ENCODE measurements around the gene CALU. TPM values are rescaled to one million over a fixed set of nuclear protein-coding genes. Genes with fewer than 3 reads are reported as not detected.

Gene CALU
- total RNA-seq: 10 to 100 TPM; 32.2 to 32.4 TPM

DNA sequence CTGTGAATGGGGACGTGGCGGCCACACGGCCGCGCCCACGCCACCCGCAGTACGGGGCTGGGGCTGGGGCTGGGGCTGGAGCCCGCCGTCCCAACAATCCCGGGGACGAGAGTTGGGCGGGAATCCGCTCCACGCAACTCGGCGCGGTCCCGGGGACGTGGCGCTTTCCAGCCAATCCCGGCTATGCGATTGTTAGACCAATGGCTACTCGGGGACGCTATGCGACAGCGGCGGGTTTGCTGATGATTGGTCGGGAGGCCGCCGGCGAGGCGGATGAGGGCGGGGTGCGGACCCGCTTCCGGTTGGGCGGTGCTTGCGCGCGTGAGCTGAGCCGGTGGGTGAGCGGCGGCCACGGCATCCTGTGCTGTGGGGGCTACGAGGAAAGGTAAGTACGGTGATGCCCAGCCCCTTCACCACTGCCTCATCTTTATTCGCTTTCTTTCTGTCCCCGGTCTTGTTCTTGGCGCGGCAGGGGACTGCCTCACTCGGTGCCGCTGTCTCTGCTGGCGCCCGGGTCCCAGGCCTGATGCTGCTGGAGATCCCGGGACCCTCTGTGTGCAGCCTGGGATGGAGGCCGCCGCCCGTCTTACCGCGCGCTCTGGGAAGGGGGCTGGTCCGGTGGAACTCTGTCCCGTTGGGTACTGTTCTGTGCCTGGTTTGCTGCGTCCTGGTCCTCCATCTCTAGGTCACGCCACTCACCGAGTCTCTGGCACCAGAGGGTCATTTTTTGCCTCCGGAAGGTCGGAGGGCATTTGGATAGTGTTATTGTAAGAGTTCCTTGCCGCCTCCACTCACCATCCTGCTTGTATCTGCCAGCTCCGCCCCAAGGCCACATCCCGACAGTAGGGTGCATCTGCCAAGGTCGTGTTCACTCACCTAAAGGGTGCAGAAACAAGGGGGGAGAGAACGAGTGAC, at the start of gene CALU:
Gene CALU (plus strand): TSS at position 312 of the 915 bp plus-strand sequence. CDS start 9,225 bp downstream, outside the sequence.
- peak; percentile 97 to 98 for ATAC-seq (replicated peaks in 1 of 2)
- Mint-ChIP-seq H3K27me3 (ENCODE audit: low read depth) (no peaks in the 10 kb centered on the region), H3K4me1 (ENCODE audit: low read depth) (peaks cover 47% of the 10 kb centered on the region), H3K4me3 (peak within 1 kb of the TSS; percentile 89 to 99), H3K9me3 (peaks cover 0 to 2% of the 10 kb centered on the region in 2 donors), H3K27ac (peak within 1 kb of the TSS; percentile 95), H3K36me3 (ENCODE audit: insufficient read depth in 2 of 2) (peaks cover 3 to 4% of the 10 kb centered on the region in 2 donors)
- DNase-seq: peak; percentile 97

- Mint-ChIP-seq H3K36me3 (ENCODE audit: insufficient read depth in 2 of 2) (no peaks in the 10 kb centered on the region), H3K27ac (no peak overlapping the region), H3K27me3 (ENCODE audit: low read depth) (peaks cover 13% of the 10 kb centered on the region), H3K9me3 (no peaks in the 10 kb centered on the region), H3K4me3 (no peak overlapping the region), H3K4me1 (ENCODE audit: low read depth) (no peaks in the 10 kb centered on the region)
- ATAC-seq (replicated peaks in 1 of 2) (no peak), DNase-seq (no peak)
Measured at GRCh38 chr7:128691227-128691626, 47.9 kb upstream of the CALU start.

DNA sequence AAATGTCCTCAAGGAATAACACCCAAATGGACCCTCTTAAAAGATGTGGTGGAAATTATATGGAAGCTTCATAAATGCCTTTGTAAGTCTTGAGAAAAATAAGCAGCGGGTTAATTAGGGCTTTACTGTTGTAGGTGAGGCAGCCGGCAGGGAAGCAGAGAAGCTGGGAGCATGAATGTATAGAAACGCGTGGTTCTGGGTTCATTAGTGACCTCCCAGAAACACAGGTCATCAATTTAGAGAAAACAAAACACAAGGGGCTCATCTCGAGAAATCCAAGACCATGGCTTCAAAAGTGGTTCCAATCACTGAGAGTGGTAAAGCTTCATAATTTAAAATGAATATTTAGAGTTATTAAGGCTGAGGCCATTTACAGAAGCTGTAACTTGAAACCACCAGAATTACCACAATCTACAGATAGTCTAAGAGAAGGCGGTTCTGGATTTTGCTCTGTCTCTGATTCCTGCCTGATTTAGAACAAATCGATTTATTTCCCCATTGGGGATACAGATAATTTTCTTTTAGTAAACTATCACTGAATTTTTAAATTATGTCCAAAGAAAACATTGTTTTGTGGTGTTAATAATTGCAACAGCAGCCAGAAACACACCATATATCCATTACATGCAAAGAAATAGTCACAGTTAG, 46.4 kb upstream of the CALU start:
- Mint-ChIP-seq H3K9me3 (no peaks in the 10 kb centered on the region), H3K4me1 (ENCODE audit: low read depth) (peaks cover 10% of the 10 kb centered on the region), H3K27ac (no peak overlapping the region), H3K36me3 (ENCODE audit: insufficient read depth in 2 of 2) (no peaks in the 10 kb centered on the region), H3K4me3 (no peak overlapping the region), H3K27me3 (ENCODE audit: low read depth) (peaks cover 28% of the 10 kb centered on the region)
- DNase-seq (no peak), ATAC-seq (replicated peaks in 1 of 2) (no peak)

DNA sequence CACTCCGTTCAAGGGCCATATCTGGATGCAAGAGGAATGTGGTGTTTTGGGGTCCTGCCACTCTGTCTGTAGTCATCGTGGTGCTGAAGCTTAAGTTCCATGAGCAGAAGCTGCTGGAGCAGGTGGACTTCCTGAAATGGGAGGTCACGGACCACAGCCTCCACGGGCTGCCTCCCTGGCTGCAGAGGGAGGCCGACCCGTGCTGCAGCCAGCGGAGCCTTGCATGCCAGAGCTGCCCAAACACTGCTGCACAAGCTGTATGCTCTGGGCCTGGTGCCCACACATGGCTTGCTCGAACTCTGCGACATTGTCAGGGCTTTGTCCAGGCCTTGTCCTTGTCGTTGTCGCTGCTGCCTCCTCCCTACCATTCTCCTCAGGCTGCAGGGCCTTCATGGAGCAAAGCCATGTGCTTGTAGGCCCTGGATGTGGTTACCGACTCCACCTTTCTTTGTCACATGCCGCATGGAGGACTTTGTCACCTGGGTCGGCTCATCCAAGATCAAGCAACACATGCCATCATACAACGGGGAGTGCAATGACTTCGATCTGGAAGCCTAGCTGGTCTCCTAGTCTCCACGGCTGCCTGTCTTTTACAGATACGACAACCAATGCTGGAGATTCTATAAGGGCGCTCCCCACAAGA, 45.7 kb upstream of the CALU start:
- H3K27ac Mint-ChIP-seq: no peak overlapping the region
- ATAC-seq (replicated peaks in 1 of 2) (no peak), DNase-seq (no peak)
- no peak overlapping the region for H3K4me3 Mint-ChIP-seq
- peaks cover 35% of the 10 kb centered on the region for H3K27me3 Mint-ChIP-seq (ENCODE audit: low read depth)
- H3K9me3 Mint-ChIP-seq: no peaks in the 10 kb centered on the region
- peaks cover 17% of the 10 kb centered on the region for H3K4me1 Mint-ChIP-seq (ENCODE audit: low read depth)
- H3K36me3 Mint-ChIP-seq (ENCODE audit: insufficient read depth in 2 of 2): no peaks in the 10 kb centered on the region

GRCh38 chr7:128694738-128695137, 44.4 kb upstream of the CALU start:
- ATAC-seq (replicated peaks in 1 of 2): no peak
- H3K27ac Mint-ChIP-seq: no peak overlapping the region
- no peak overlapping the region for H3K4me3 Mint-ChIP-seq
- H3K9me3 Mint-ChIP-seq: no peaks in the 10 kb centered on the region
- no peak for DNase-seq
- H3K36me3 Mint-ChIP-seq (ENCODE audit: insufficient read depth in 2 of 2): no peaks in the 10 kb centered on the region
- H3K4me1 Mint-ChIP-seq (ENCODE audit: low read depth): peaks cover 17% of the 10 kb centered on the region
- H3K27me3 Mint-ChIP-seq (ENCODE audit: low read depth): peaks cover 42% of the 10 kb centered on the region

DNA sequence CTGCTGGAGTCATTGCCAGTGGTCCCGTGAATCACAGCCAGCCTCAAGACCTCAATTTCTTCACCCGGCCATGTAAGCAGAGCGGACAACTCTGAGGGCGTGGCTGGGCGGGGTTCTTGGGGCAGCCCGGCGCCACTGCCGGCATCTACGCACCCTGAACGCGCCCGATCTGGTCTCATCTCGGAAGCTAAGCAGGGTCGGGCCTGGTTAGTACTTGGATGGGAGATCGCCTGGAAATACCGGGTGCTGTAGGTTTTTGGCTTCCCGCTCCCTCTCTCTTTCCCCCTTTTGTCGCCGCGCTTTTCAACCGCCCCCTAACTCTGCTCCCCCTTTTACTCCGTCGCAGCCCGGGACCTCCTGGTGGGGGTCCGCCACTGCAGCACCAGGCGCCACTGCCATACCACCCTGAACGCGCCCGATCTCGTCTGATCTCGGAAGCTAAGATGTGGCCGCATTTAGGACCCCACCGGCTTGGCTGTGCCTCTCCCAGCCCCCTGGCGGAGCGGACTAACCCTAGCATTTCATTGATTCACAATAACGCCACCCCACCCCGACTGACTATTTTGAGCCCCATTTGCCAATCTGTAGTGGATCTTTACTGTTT, 41.8 kb upstream of the CALU start:
- H3K4me1 Mint-ChIP-seq (ENCODE audit: low read depth): peaks cover 17% of the 10 kb centered on the region
- no peaks in the 10 kb centered on the region for H3K9me3 Mint-ChIP-seq
- no peaks in the 10 kb centered on the region for H3K36me3 Mint-ChIP-seq (ENCODE audit: insufficient read depth in 2 of 2)
- DNase-seq (peak; percentile 79 to 83), ATAC-seq (replicated peaks in 1 of 2) (peak; percentile 94)
- peak overlapping the region; percentile 87 to 91 for H3K4me3 Mint-ChIP-seq
- H3K27ac Mint-ChIP-seq: peak overlapping the region; percentile 59
- peaks cover 59% of the 10 kb centered on the region for H3K27me3 Mint-ChIP-seq (ENCODE audit: low read depth)

DNA sequence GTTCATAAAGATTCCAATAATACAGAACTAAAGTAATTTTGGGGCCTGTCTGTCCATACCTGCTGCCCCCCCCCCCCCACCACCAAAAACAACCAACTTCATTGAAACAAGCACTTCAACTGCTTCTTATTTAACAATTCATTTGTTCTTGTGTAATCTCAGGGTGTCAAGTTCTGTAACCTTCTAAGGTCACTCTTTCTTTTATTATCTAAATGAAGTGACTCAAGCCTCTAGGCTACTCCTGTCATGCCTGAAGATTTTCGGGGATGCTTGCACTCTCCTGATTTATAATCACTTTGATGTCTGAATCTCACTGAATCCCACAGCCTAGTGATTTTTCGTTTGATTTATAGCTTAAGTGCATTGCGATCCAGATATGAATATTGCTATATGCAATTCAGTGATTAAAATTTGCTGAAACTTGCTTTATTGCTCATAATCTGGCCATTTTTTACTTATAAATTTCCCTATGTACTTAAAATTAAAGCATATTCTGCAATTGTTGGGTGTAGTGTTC, 39.9 kb upstream of the CALU start:
- DNase-seq (no peak), ATAC-seq (replicated peaks in 1 of 2) (no peak)
- Mint-ChIP-seq H3K4me1 (ENCODE audit: low read depth) (peaks cover 17% of the 10 kb centered on the region), H3K36me3 (ENCODE audit: insufficient read depth in 2 of 2) (no peaks in the 10 kb centered on the region), H3K27me3 (ENCODE audit: low read depth) (peaks cover 58% of the 10 kb centered on the region), H3K9me3 (no peaks in the 10 kb centered on the region), H3K27ac (no peak overlapping the region), H3K4me3 (no peak overlapping the region)

GRCh38 chr7:128699895-128700294, 39.3 kb upstream of the CALU start:
- DNase-seq (no peak), ATAC-seq (replicated peaks in 1 of 2) (no peak)
- Mint-ChIP-seq H3K9me3 (no peaks in the 10 kb centered on the region), H3K36me3 (ENCODE audit: insufficient read depth in 2 of 2) (no peaks in the 10 kb centered on the region), H3K4me3 (no peak overlapping the region), H3K4me1 (ENCODE audit: low read depth) (peaks cover 17% of the 10 kb centered on the region), H3K27ac (no peak overlapping the region), H3K27me3 (ENCODE audit: low read depth) (peaks cover 58% of the 10 kb centered on the region)

DNA sequence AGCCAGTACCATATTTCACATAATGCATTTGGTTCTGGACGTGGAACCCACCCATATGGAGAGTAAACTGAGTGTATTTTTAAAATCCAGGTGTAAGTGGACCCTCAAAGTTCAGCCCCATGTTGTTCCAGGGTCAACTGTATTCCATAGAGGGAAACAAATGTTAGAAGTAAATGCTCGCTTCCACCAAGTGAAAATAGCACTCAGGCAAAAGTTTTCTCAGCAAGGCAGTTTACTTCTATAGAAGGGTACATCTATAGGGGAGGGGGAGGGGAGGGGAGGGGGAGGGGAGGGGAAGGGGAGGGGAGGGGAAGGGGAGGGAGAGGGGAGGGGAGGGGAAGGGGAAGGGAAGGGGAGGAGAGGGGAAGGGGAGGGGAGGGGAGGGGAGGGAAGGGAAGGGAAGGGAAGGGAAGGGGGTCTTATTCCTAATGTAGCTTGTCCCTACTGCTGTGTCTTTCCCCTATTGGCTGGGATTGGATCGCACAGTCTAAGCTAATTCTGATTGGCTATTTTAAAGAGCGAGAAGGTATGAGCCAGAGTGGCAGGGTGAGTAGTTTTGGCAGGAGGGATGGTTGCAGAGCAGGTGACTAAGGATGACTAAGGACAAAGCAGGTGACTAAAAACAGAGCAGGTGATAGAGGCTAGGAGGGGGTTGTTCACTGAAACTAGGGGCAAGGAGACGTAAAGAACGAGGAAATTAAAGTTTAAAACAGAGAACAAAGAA, 37.9 kb upstream of the CALU start:
- Mint-ChIP-seq H3K27me3 (ENCODE audit: low read depth) (peaks cover 52% of the 10 kb centered on the region), H3K4me1 (ENCODE audit: low read depth) (peaks cover 22% of the 10 kb centered on the region), H3K4me3 (no peak overlapping the region), H3K36me3 (ENCODE audit: insufficient read depth in 2 of 2) (no peaks in the 10 kb centered on the region), H3K9me3 (no peaks in the 10 kb centered on the region), H3K27ac (no peak overlapping the region)
- ATAC-seq (replicated peaks in 1 of 2) (no peak), DNase-seq (no peak)

DNA sequence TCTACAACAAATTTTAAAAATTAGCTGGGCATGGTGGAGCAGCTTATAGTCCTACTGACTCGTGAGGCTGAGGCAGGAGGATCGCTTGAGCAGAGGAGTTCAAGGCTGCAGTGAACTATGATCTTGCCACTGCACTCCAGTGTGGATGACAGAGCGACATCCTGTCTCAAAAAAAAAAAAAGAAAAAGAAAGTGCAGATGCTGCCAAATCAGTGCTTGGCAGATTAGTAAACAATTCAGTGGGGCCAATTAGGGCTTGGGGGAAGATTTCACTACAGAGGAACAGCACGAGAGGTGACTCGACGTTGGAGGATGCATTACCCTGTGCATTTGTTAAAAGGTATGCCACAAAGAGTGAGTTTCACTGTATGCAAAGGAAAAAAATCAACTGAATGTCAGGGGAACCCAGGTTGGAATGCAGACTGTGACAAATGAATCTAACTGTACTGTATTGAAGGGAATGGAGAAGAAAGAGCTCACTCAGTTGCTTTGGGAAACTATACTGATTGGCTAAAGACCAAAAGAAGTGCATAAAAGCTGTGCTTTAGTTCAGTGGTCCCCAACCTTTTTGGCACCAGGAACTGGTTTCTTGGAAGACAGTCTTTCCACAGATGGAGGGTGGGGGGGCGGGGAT, 35.4 kb upstream of the CALU start:
- no peak overlapping the region for H3K27ac Mint-ChIP-seq
- no peaks in the 10 kb centered on the region for H3K36me3 Mint-ChIP-seq (ENCODE audit: insufficient read depth in 2 of 2)
- H3K27me3 Mint-ChIP-seq (ENCODE audit: low read depth): peaks cover 27% of the 10 kb centered on the region
- peaks cover 5% of the 10 kb centered on the region for H3K4me1 Mint-ChIP-seq (ENCODE audit: low read depth)
- H3K4me3 Mint-ChIP-seq: no peak overlapping the region
- DNase-seq (no peak), ATAC-seq (replicated peaks in 1 of 2) (no peak)
- no peaks in the 10 kb centered on the region for H3K9me3 Mint-ChIP-seq

- DNase-seq (no peak), ATAC-seq (replicated peaks in 1 of 2) (no peak)
- Mint-ChIP-seq H3K9me3 (no peaks in the 10 kb centered on the region), H3K27ac (peak overlapping the region; percentile 3), H3K36me3 (ENCODE audit: insufficient read depth in 2 of 2) (no peaks in the 10 kb centered on the region), H3K27me3 (ENCODE audit: low read depth) (peaks cover 26% of the 10 kb centered on the region), H3K4me1 (ENCODE audit: low read depth) (peaks cover 5% of the 10 kb centered on the region), H3K4me3 (no peak overlapping the region)
Measured at GRCh38 chr7:128705891-128706333, 33.2 kb upstream of the CALU start.

DNA sequence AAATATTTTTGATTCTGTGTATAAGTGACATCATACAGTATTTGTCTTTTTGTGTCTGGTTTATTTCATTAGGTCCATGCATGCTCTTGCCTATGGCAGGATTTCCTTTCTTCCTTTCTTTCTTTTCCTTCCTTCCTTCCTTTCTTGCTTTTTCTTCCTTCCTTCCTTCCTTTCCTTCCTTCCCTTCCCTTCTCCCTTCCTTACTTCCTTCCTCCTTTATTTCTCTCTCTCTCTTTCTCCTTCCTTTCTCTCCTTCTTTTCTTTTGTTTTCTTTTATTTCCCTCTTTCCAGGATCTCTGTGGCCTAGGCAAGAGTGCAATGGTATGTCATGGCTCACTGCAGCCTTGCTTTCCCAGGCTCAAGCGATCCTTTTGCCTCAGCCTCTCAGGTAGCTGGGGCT, 31.4 kb upstream of the CALU start:
- DNase-seq (no peak), ATAC-seq (replicated peaks in 1 of 2) (no peak)
- Mint-ChIP-seq H3K4me3 (no peak overlapping the region), H3K9me3 (no peaks in the 10 kb centered on the region), H3K4me1 (ENCODE audit: low read depth) (peaks cover 5% of the 10 kb centered on the region), H3K27me3 (ENCODE audit: low read depth) (peaks cover 15% of the 10 kb centered on the region), H3K36me3 (ENCODE audit: insufficient read depth in 2 of 2) (no peaks in the 10 kb centered on the region), H3K27ac (no peak overlapping the region)

Measured in activated T-cell treated with anti-CD3 and anti-CD28 coated beads, Interleukin-2, amount 50 U/mL, for 72 hours (primary cell).